COR-L47 (cell line): ENCODE data around the gene HASPIN.

ENCODE experiments used
- DNase-seq: peaks from one replicate; lab custom pipeline; 2025; lab: John Stamatoyannopoulos, UW

HASPIN gene

GRCh38 chr17:3723556-3724377 lies at the start of gene HASPIN:
Gene HASPIN (plus strand): TSS chr17:3723903. CDS start chr17:3723936, 33 bp downstream.
- DNase-seq: peak; percentile 76

- DNase-seq: no peak
These were observed 47.8 kb upstream of the HASPIN start for GRCh38 chr17:3675886-3676285.

- no peak for DNase-seq
These were observed 45.4 kb upstream of the HASPIN start for GRCh38 chr17:3678095-3678820.

GRCh38 chr17:3678821-3679530 lies 44.7 kb upstream of the HASPIN start:
- DNase-seq: no peak

- DNase-seq: no peak
These were observed 44.1 kb upstream of the HASPIN start for GRCh38 chr17:3679531-3680126.

GRCh38 chr17:3681057-3681456 lies 42.6 kb upstream of the HASPIN start:
- no peak for DNase-seq

GRCh38 chr17:3681565-3681964 lies 42.1 kb upstream of the HASPIN start:
- DNase-seq: no peak

- no peak for DNase-seq
These were observed 41.7 kb upstream of the HASPIN start for GRCh38 chr17:3682033-3682432.

GRCh38 chr17:3683054-3683511 lies 40.6 kb upstream of the HASPIN start:
- DNase-seq: no peak

- no peak for DNase-seq
These were observed 38.5 kb upstream of the HASPIN start for GRCh38 chr17:3685174-3685573.

GRCh38 chr17:3688027-3688553 lies 35.6 kb upstream of the HASPIN start:
- DNase-seq: no peak

GRCh38 chr17:3688852-3689261 lies 34.8 kb upstream of the HASPIN start:
- no peak for DNase-seq

- no peak for DNase-seq
These were observed 34.2 kb upstream of the HASPIN start for GRCh38 chr17:3689262-3690093.

- DNase-seq: no peak
These were observed 33.5 kb upstream of the HASPIN start for GRCh38 chr17:3690094-3690715.

GRCh38 chr17:3691617-3692067 lies 32.1 kb upstream of the HASPIN start:
- no peak for DNase-seq

GRCh38 chr17:3692346-3692745 lies 31.4 kb upstream of the HASPIN start:
- no peak for DNase-seq

GRCh38 chr17:3693141-3693540 lies 30.6 kb upstream of the HASPIN start:
- DNase-seq: no peak

GRCh38 chr17:3693829-3694231 lies 29.9 kb upstream of the HASPIN start:
- no peak for DNase-seq

GRCh38 chr17:3695129-3695722 lies 28.5 kb upstream of the HASPIN start:
- no peak for DNase-seq
